Measurements from ENCODE around the gene RFX1.

RFX1 gene

DNA sequence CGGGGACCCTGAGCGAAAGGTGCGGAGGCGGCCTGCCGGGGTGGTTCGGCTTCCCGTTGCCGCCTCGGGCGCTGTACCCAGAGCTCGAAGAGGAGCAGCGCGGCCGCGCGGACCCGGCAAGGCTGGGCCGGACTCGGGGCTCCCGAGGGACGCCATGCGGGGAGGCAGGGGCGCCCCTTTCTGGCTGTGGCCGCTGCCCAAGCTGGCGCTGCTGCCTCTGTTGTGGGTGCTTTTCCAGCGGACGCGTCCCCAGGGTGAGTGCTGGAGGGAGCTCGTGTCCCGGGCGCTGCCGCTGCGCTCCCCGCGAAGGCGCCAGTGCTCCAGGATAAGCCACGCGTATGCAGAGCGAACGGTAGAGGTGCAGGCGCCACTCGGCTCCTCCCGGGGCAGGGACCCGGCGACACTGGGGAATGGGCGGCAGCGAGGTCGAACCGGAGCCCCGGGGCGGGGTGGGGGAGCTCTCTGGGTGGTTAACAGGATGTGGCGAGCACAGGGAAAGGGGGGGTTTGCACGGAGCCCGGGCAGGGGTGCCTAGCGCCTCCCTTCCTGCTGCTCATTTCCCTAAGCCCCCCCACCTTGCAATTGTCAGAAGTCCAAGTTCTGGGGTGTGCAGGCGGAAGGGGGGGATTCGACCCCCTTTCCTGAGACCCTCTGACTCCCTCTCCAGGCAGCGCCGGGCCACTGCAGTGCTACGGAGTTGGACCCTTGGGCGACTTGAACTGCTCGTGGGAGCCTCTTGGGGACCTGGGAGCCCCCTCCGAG is 25.8 kb upstream of the RFX1 start, which contains the start of gene IL27RA:
Gene IL27RA, plus strand, starts transcription at position 44 of the 762 bp plus-strand sequence. Its CDS starts 111 bp downstream, at position 155.
- peak within 1 kb of the TSS; percentile 61; the same call in 1 of the 2 replicates for H3K27ac ChIP-seq (ENCODE audit: extremely low read depth, low read depth, low read length)
- no peaks in the 10 kb centered on the region for H3K4me1 ChIP-seq (ENCODE audit: control insufficient read depth, insufficient read depth, low read length)
- peak within 1 kb of the TSS; percentile 64 for H3K4me3 ChIP-seq (ENCODE audit: low read depth, low read length)
- CTCF ChIA-PET, result interaction anchor here (0.6 to 3.9 kb wide), 21 partner anchors 9 to 1064 kb away, joined by 3 to 29 read pairs (median 4); partner anchors contain the start of gene MISP3
- no peaks in the 10 kb centered on the region; a peak in 1 of 3 replicates for H3K36me3 ChIP-seq (ENCODE audit: control insufficient read depth in 2 of 2, insufficient read depth in 1 of 2, low read length in 2 of 2)
- POLR2A ChIA-PET, result interaction anchor here (0.5 to 2.7 kb wide), 11 partner anchors 9 to 122 kb away, joined by 3 to 11 read pairs (median 4); partner anchors contain the start of genes MISP3 and RFX1
- no peaks in the 10 kb centered on the region for H3K9me3 ChIP-seq (ENCODE audit: control insufficient read depth, insufficient read depth, low read depth, low read length)
- TF ChIP-seq, protein P1, sequence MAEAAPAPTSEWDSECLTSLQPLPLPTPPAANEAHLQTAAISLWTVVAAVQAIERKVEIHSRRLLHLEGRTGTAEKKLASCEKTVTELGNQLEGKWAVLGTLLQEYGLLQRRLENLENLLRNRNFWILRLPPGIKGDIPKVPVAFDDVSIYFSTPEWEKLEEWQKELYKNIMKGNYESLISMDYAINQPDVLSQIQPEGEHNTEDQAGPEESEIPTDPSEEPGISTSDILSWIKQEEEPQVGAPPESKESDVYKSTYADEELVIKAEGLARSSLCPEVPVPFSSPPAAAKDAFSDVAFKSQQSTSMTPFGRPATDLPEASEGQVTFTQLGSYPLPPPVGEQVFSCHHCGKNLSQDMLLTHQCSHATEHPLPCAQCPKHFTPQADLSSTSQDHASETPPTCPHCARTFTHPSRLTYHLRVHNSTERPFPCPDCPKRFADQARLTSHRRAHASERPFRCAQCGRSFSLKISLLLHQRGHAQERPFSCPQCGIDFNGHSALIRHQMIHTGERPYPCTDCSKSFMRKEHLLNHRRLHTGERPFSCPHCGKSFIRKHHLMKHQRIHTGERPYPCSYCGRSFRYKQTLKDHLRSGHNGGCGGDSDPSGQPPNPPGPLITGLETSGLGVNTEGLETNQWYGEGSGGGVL (tag by site-specific recombination; IDR thresholded peaks at IDR 0.05), result peak; percentile 81
- TF ChIP-seq SP7 (tag by site-specific recombination; IDR thresholded peaks at IDR 0.05), result peak; percentile 53; the same call in 1 of the 2 replicates
- no peak for TF ChIP-seq ZNF585B (tag by site-specific recombination; IDR thresholded peaks at IDR 0.05)
- 0 out of 2 replicates have a peak, but pooled peaks have one; percentile 70 for TF ChIP-seq ZFP37 (tag by site-specific recombination; IDR thresholded peaks at IDR 0.05)
- no peak for TF ChIP-seq ZNF239 (tag by site-specific recombination; IDR thresholded peaks at IDR 0.05)
- peak; percentile 80 for TF ChIP-seq GLIS1 (tag by site-specific recombination; IDR thresholded peaks at IDR 0.05)
- TF ChIP-seq SP2 (tag by site-specific recombination; IDR thresholded peaks at IDR 0.05), result peak; percentile 26; the same call in 1 of the 2 replicates
- peak; percentile 51; the same call in 1 of the 2 replicates for TF ChIP-seq ZSCAN30 (tag by site-specific recombination; IDR thresholded peaks at IDR 0.05)
- peak; percentile 45; the same call in 1 of the 2 replicates for TF ChIP-seq KLF16 (tag by site-specific recombination; IDR thresholded peaks at IDR 0.05)
- TF ChIP-seq, protein P2, sequence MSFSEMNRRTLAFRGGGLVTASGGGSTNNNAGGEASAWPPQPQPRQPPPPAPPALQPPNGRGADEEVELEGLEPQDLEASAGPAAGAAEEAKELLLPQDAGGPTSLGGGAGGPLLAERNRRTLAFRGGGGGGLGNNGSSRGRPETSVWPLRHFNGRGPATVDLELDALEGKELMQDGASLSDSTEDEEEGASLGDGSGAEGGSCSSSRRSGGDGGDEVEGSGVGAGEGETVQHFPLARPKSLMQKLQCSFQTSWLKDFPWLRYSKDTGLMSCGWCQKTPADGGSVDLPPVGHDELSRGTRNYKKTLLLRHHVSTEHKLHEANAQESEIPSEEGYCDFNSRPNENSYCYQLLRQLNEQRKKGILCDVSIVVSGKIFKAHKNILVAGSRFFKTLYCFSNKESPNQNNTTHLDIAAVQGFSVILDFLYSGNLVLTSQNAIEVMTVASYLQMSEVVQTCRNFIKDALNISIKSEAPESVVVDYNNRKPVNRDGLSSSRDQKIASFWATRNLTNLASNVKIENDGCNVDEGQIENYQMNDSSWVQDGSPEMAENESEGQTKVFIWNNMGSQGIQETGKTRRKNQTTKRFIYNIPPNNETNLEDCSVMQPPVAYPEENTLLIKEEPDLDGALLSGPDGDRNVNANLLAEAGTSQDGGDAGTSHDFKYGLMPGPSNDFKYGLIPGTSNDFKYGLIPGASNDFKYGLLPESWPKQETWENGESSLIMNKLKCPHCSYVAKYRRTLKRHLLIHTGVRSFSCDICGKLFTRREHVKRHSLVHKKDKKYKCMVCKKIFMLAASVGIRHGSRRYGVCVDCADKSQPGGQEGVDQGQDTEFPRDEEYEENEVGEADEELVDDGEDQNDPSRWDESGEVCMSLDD (tag by site-specific recombination; IDR thresholded peaks at IDR 0.05), result peak; percentile 96
- TF ChIP-seq IKZF3 (tag by site-specific recombination; IDR thresholded peaks at IDR 0.05), result 0 out of 2 replicates have a peak, but pooled peaks have one; percentile 9
- 0 out of 2 replicates have a peak, but pooled peaks have one; percentile 42 for TF ChIP-seq ZNF394 (tag by site-specific recombination; IDR thresholded peaks at IDR 0.05; ENCODE audit: borderline replicate concordance)
- TF ChIP-seq KLF17 (tag by site-specific recombination; IDR thresholded peaks at IDR 0.05), result 0 out of 2 replicates have a peak, but pooled peaks have one; percentile 38
- TF ChIP-seq WT1 (tag by site-specific recombination; IDR thresholded peaks at IDR 0.05), result 0 out of 2 replicates have a peak, but pooled peaks have one; percentile 11
- no peak for TF ChIP-seq ZNF639 (tag by site-specific recombination; IDR thresholded peaks at IDR 0.05)
- 0 out of 2 replicates have a peak, but pooled peaks have one; percentile 66 for TF ChIP-seq ZNF501 (tag by site-specific recombination; IDR thresholded peaks at IDR 0.05)
- TF ChIP-seq ZNF10 (tag by site-specific recombination; IDR thresholded peaks at IDR 0.05), result no peak
- TF ChIP-seq KLF8 (tag by site-specific recombination; IDR thresholded peaks at IDR 0.05), result peak; percentile 33; the same call in 1 of the 2 replicates
- no peak for TF ChIP-seq SCRT2 (tag by site-specific recombination; IDR thresholded peaks at IDR 0.05)
- TF ChIP-seq ZBTB20 (tag by site-specific recombination; IDR thresholded peaks at IDR 0.05), result peak; percentile 72
- no peak for TF ChIP-seq HOXD13 (CRISPR knock-in tag; IDR thresholded peaks at IDR 0.05; ENCODE audit: borderline replicate concordance)
- TF ChIP-seq, protein P3, sequence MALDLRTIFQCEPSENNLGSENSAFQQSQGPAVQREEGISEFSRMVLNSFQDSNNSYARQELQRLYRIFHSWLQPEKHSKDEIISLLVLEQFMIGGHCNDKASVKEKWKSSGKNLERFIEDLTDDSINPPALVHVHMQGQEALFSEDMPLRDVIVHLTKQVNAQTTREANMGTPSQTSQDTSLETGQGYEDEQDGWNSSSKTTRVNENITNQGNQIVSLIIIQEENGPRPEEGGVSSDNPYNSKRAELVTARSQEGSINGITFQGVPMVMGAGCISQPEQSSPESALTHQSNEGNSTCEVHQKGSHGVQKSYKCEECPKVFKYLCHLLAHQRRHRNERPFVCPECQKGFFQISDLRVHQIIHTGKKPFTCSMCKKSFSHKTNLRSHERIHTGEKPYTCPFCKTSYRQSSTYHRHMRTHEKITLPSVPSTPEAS (tag by site-specific recombination; IDR thresholded peaks at IDR 0.05), result peak; percentile 46; the same call in 1 of the 2 replicates
- peak; percentile 62 for TF ChIP-seq ZNF654 (tag by site-specific recombination; IDR thresholded peaks at IDR 0.05; ENCODE audit: low read depth)
- TF ChIP-seq ZBTB48 (tag by site-specific recombination; IDR thresholded peaks at IDR 0.05), result peak; percentile 72
- peak; percentile 10; the same call in 1 of the 2 replicates for TF ChIP-seq ZNF660 (tag by site-specific recombination; IDR thresholded peaks at IDR 0.05)
- TF ChIP-seq ZNF335 (tag by site-specific recombination; conservative IDR thresholded peaks at IDR 0.05), result peak; percentile 86
- peak; percentile 79; the same call in 1 of the 2 replicates for TF ChIP-seq PBX3 (CRISPR knock-in tag; IDR thresholded peaks at IDR 0.05)
